ENCODE data around the gene ZNF593.

DNA sequence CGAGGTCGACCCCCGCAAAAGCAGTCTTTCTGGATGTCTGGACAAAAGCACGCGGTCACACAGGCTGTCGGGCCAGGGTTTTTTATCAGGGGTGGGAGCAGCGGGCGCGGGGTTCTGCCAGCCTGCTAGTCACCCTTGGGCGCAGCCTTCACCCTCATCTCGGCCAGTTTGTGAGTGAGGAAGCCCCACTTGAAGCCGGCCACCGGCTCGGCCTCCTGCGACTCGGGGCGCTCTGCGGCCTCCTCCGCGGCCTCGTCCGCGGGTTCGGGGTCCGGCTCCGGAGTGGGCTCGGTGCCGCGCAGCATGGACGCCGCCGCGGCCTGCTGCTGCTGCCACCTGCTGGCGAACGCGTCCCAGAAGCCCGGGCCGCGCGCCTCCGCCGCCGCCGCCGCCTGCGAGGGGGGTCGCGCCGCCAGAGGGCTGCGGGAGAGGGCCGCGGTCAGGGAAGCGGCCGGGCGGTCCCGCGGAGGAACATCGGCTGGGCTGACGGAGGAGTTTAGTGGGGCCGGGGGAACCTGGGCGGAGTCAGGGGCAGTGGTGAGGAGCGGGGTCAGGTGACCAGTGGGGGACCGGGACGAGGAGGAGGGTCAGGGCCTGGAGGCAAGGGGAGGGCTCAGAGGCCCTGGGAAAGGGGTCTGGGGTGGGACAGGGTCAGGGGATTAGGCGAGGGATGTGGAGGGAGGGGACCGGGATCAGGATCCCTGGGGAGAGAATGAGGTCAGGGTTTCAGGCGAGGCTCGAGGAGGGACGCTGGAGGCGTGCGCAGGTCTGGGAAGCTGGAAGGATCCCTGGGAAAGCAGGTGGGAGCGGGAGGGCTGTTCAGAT is 5.5 kb upstream of the ZNF593 start:
- TF ChIP-seq, protein P1, sequence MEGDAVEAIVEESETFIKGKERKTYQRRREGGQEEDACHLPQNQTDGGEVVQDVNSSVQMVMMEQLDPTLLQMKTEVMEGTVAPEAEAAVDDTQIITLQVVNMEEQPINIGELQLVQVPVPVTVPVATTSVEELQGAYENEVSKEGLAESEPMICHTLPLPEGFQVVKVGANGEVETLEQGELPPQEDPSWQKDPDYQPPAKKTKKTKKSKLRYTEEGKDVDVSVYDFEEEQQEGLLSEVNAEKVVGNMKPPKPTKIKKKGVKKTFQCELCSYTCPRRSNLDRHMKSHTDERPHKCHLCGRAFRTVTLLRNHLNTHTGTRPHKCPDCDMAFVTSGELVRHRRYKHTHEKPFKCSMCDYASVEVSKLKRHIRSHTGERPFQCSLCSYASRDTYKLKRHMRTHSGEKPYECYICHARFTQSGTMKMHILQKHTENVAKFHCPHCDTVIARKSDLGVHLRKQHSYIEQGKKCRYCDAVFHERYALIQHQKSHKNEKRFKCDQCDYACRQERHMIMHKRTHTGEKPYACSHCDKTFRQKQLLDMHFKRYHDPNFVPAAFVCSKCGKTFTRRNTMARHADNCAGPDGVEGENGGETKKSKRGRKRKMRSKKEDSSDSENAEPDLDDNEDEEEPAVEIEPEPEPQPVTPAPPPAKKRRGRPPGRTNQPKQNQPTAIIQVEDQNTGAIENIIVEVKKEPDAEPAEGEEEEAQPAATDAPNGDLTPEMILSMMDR (IDR thresholded peaks at IDR 0.05; ENCODE audit: low read depth, low read length) = peak; percentile 49
- TF ChIP-seq EZH2phosphoT487 (IDR thresholded peaks at IDR 0.05; ENCODE audit: low read depth) = no peak
